A549 (cell line): Measurements from ENCODE around the gene RBM47. TPM values are rescaled to one million over a fixed set of nuclear protein-coding genes. Genes with fewer than 3 reads are reported as not detected.
A peak's percentile ranks its signal among the peaks of the same experiment; 100 is the strongest.

ENCODE experiments used
- ATAC-seq, 2 experiments: fragments of 200-7000 bp in 1 of 2; fragments of >200 bp in 1 of 2; cut with Nextera tagmentation in 1 of 2; cut with Tn5 transposase in 1 of 2; 3 replicates each; pipeline versions ENCODE4 v1.8.0 to v1.9.1; 2018 to 2020; ENCODE audit warnings: mild to moderate bottlenecking in 1 of 2, moderate library complexity in 1 of 2
- CTCF ChIA-PET: fragments of 300-600 bp; sonication (Branson Sonifier 250); formaldehyde crosslinking; extraction: SDS; loops from one replicate; lab custom pipeline; 2021; ENCODE audit warnings: antibody characterized with exemption, inconsistent platforms; lab: Yijun Ruan, JAX
- POLR2A ChIA-PET: fragments of 350-600 bp; formaldehyde crosslinking; extraction: SDS; loops from one replicate; lab custom pipeline; 2021; ENCODE audit warnings: antibody characterized with exemption, inconsistent platforms; lab: Yijun Ruan, JAX
- DNase-seq, 2 experiments: peaks; one replicate each; pipeline versions ENCODE4 v3.0.0 to v3.0.0-alpha.2; 2011 to 2016; ENCODE audit warnings: low read depth in 1 of 2, low spot score in 1 of 2
- FAIRE-seq: peaks from 2 replicates; lab custom pipeline; 2011; peaks lifted over from hg19 to GRCh38; lab: Jason Lieb, UNC
- H3K27ac ChIP-seq, 2 experiments: fragments of >200 bp; sonication (Bioruptor Twin); formaldehyde crosslinking; 3 replicates each; pipeline ENCODE4 v1.5.1; 2016 to 2017
- H3K4me1 ChIP-seq: fragments of >200 bp; sonication (Bioruptor Twin); formaldehyde crosslinking; 3 replicates; pipeline ENCODE4 v1.6.1; 2016
- H3K4me2 ChIP-seq: fragments of >200 bp; sonication (Bioruptor Twin); formaldehyde crosslinking; 3 replicates; pipeline ENCODE4 v1.6.1; 2016
- H3K4me3 ChIP-seq: fragments of >200 bp; sonication (Bioruptor Twin); formaldehyde crosslinking; 3 replicates; pipeline ENCODE4 v1.5.1; 2016
- H3K9me3 ChIP-seq: fragments of >200 bp; sonication (Bioruptor Twin); formaldehyde crosslinking; 3 replicates; pipeline ENCODE4 v1.6.1; 2016
- BHLHE40 ChIP-seq: IDR thresholded peaks from 2 replicates; pipeline ENCODE4 v1.6.1; 2012; ENCODE audit warnings: low read depth, low read length, inconsistent platforms
- CBX2 ChIP-seq: fragments of 200-600 bp; sonication (generic); IDR thresholded peaks from 2 replicates; pipeline ENCODE4 v1.6.1; 2016; ENCODE audit warnings: low read depth, mild to moderate bottlenecking, borderline replicate concordance
- CBX8 ChIP-seq: fragments of 200-600 bp; sonication (generic); IDR thresholded peaks from 2 replicates; pipeline ENCODE4 v1.6.1; 2016
- CEBPB ChIP-seq, 2 experiments: fragments of >200 bp in 1 of 2; sonication (Bioruptor Twin) in 1 of 2; formaldehyde crosslinking in 1 of 2; IDR thresholded peaks; 2 replicates each; pipeline ENCODE4 v1.6.1; 2012 to 2016
- CHD4 ChIP-seq: fragments of 200-600 bp; sonication (generic); IDR thresholded peaks from 2 replicates; pipeline ENCODE4 v1.6.1; 2016; ENCODE audit warnings: antibody characterized with exemption, mild to moderate bottlenecking, borderline replicate concordance
- EHMT2 ChIP-seq: fragments of 200-600 bp; sonication (generic); IDR thresholded peaks from 2 replicates; pipeline ENCODE4 v1.6.1; 2016; ENCODE audit warnings: antibody characterized with exemption, low read depth, mild to moderate bottlenecking, moderate library complexity
- FOSL2 ChIP-seq, 2 experiments: fragments of 450-650 bp in 1 of 2; fragments of >200 bp in 1 of 2; sonication (Bioruptor Twin) in 1 of 2; formaldehyde crosslinking; IDR thresholded peaks; 2 replicates each; pipeline versions ENCODE4 v1.5.0 to v1.6.1; 2016 to 2020; ENCODE audit warnings: mild to moderate bottlenecking in 1 of 2, moderate library complexity in 1 of 2
- HDAC2 ChIP-seq: fragments of 200-600 bp; sonication (generic); IDR thresholded peaks from 2 replicates; pipeline ENCODE4 v1.6.1; 2016
- HEYL ChIP-seq: fragments of 250-450 bp; sonication (Bioruptor Pico); IDR thresholded peaks from 2 replicates; pipeline ENCODE4 v1.8.0; 2021; ENCODE audit warnings: mild to moderate bottlenecking, moderate library complexity
- HOXB13 ChIP-seq: fragments of 250-450 bp; sonication (Bioruptor Pico); IDR thresholded peaks from 2 replicates; pipeline ENCODE4 v1.5.0; 2020; ENCODE audit warnings: low read depth, mild to moderate bottlenecking, moderate library complexity
- KDM5A ChIP-seq: fragments of 200-600 bp; sonication (generic); IDR thresholded peaks from 2 replicates; pipeline ENCODE4 v1.6.1; 2016; ENCODE audit warnings: antibody characterized with exemption, mild to moderate bottlenecking
- MYC ChIP-seq: IDR thresholded peaks from 2 replicates; pipeline ENCODE4 v1.6.1; 2012; ENCODE audit warnings: mild to moderate bottlenecking, inconsistent platforms, low read length, improper control_type of control experiment, borderline replicate concordance
- NFE2L2 ChIP-seq: fragments of 150-350 bp; conservative IDR thresholded peaks from 2 replicates; pipeline ENCODE4 v1.6.1; 2014; ENCODE audit warnings: low read length
- RAD21 ChIP-seq, 2 experiments: fragments of >200 bp in 1 of 2; sonication (Bioruptor Twin) in 1 of 2; formaldehyde crosslinking in 1 of 2; IDR thresholded peaks in 1 of 2; conservative IDR thresholded peaks in 1 of 2; 2 replicates in 1 of 2; 3 replicates in 1 of 2; pipeline ENCODE4 v1.6.1; 2012 to 2018; ENCODE audit warnings: inconsistent platforms in 1 of 2
- RARB ChIP-seq: fragments of 250-450 bp; sonication (Bioruptor Pico); IDR thresholded peaks from 2 replicates; pipeline ENCODE4 v1.8.0; 2021; ENCODE audit warnings: mild to moderate bottlenecking, moderate library complexity
- RFX5 ChIP-seq: fragments of 450-650 bp; IDR thresholded peaks from 2 replicates; pipeline ENCODE4 v1.7.1; 2014; ENCODE audit warnings: antibody characterized with exemption, mild to moderate bottlenecking, moderate library complexity
- SMC3 ChIP-seq: fragments of >200 bp; sonication (Bioruptor Twin); formaldehyde crosslinking; IDR thresholded peaks from 3 replicates; pipeline ENCODE4 v1.6.1; 2018; ENCODE audit warnings: inconsistent platforms
- TFCP2L1 ChIP-seq: fragments of 250-450 bp; sonication (Bioruptor Pico); IDR thresholded peaks from 2 replicates; pipeline ENCODE4 v1.5.0; 2021; ENCODE audit warnings: mild to moderate bottlenecking
- ZC3H11A ChIP-seq: fragments of 450-650 bp; IDR thresholded peaks from 2 replicates; pipeline ENCODE4 v1.6.1; 2014; ENCODE audit warnings: antibody characterized with exemption, mild to moderate bottlenecking
- ZFP36 ChIP-seq: fragments of 450-650 bp; IDR thresholded peaks from 2 replicates; pipeline ENCODE4 v1.6.1; 2014; ENCODE audit warnings: borderline replicate concordance; ENCODE audit not compliant: partially characterized antibody
- ZSCAN20 ChIP-seq: fragments of 250-450 bp; sonication (Bioruptor Pico); IDR thresholded peaks from 2 replicates; pipeline ENCODE4 v1.8.0; 2022; ENCODE audit warnings: mild to moderate bottlenecking, moderate library complexity
- WGBS: methylation state at CpG from one replicate; pipeline ENCODE4 v1.1.6; 2017; ENCODE audit errors: missing lambda C conversion rate; 5-methylcytosine and 5-hydroxymethylcytosine counted together
- polyA plus RNA-seq, 4 experiments: library from polyadenylated mRNA; depleted of rRNA in 3 of 4; stranded (reverse); fragments of >200 nt; fragmentation: RNase III in 1 of 4; extraction: RNeasy Plus Mini Kit Qiagen cat#74134 plus additional on column Dnase treatment in 1 of 4; gene quantifications; 2 replicates in 3 of 4; 3 replicates in 1 of 4; pipeline ENCODE4 v1.2.3, GENCODE V29; 2011 to 2017
- TF ChIP-seq, protein P1 (sequence below): fragments of 250-450 bp; sonication (Bioruptor Pico); IDR thresholded peaks from 2 replicates; pipeline ENCODE4 v1.5.0; 2020; ENCODE audit warnings: low read depth, mild to moderate bottlenecking, moderate library complexity
- TF ChIP-seq, protein P2 (sequence below): IDR thresholded peaks from 2 replicates; pipeline ENCODE4 v1.6.1; 2012

The RBM47 gene
- polyA plus RNA-seq, 2 of the 4 experiments (the other 2 are of a cell fraction) = 38.1 to 43.3 TPM

DNA sequence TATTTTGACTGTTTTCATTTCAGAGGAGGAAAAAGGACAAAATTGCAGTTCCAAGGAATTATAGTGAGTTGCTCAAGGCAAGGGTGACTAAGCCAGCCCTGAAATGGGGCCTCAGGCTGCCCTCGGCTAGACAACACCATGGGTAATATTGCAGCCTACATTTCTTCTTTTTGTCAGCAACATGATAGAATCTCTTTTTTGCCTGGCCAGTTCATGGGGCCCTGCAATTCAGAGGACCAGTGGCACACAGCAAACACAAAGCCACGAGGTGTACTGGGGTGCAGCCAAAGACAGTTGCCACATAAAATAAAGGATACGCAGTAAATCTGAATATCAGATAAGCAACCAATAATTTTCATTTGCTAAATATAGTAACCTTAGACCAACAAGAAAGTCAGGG is 41.8 kb downstream of the RBM47 start:
- peak overlapping the region; percentile 70 to 72 for H3K27ac ChIP-seq
- FAIRE-seq = no peak
- ATAC-seq = peak; percentile 51 to 64; a peak in 4 of 6 replicates

GRCh38 chr4:40587351-40587750 is 42.3 kb downstream of the RBM47 start:
- no peak; a peak in 1 of 6 replicates for ATAC-seq
- POLR2A ChIA-PET = no interaction called here
- H3K4me1 ChIP-seq = peaks cover 59% of the 10 kb centered on the region
- H3K4me2 ChIP-seq = peak overlapping the region; percentile 71
- no peak for FAIRE-seq
- TF ChIP-seq CBX8 = no peak
- no peak for TF ChIP-seq ZFP36
- TF ChIP-seq TFCP2L1 (CRISPR knock-in tag) = no peak
- TF ChIP-seq HDAC2 = no peak
- TF ChIP-seq RAD21 (conservative IDR thresholded peaks at IDR 0.05 in 1 of 2, IDR thresholded peaks at IDR 0.05 in 1 of 2) = no peak
- CTCF ChIA-PET = no interaction called here
- 83% methylated on average over 2 of the region's 2 CpGs for WGBS
- H3K27ac ChIP-seq = peak overlapping the region; percentile 70 to 72
- DNase-seq = no peak
- H3K9me3 ChIP-seq = no peaks in the 10 kb centered on the region
- no peak overlapping the region for H3K4me3 ChIP-seq

More for the DNA sequence above, 41.8 kb downstream of the RBM47 start:
- Histone ChIP-seq H3K4me3 (no peak overlapping the region), H3K4me2 (peak overlapping the region; percentile 71), H3K9me3 (no peaks in the 10 kb centered on the region), H3K4me1 (peaks cover 59% of the 10 kb centered on the region)
- TF ChIP-seq BHLHE40 (no peak), CHD4 (no peak), RFX5 (no peak), KDM5A (no peak), CEBPB (IDR thresholded peaks at IDR 0.05) (peak in 1 of 2 experiments; percentile 11; a peak in 1 of 4 replicates), FOSL2 (IDR thresholded peaks at IDR 0.05) (no peak), FOSL2 (CRISPR knock-in tag; IDR thresholded peaks at IDR 0.05) (peak; percentile 5; the same call in 1 of the 2 replicates)
- ChIA-PET CTCF (no interaction called here), POLR2A (no interaction called here)
- WGBS = 30% methylated on average over 3 of the region's 3 CpGs
- DNase-seq = no peak

- CTCF ChIA-PET = no interaction called here
- H3K4me3 ChIP-seq = no peak overlapping the region
- DNase-seq (no peak), ATAC-seq (peak in 1 of 2 experiments; percentile 31; a peak in 2 of 6 replicates), FAIRE-seq (no peak)
- peaks cover 56% of the 10 kb centered on the region for H3K4me1 ChIP-seq
- H3K9me3 ChIP-seq = no peaks in the 10 kb centered on the region
- H3K4me2 ChIP-seq = peak overlapping the region; percentile 71
- peak overlapping the region; percentile 70 to 72 for H3K27ac ChIP-seq
- 61% methylated on average over 8 of the region's 8 CpGs for WGBS
- POLR2A ChIA-PET = no interaction called here
- TF ChIP-seq, protein P1, sequence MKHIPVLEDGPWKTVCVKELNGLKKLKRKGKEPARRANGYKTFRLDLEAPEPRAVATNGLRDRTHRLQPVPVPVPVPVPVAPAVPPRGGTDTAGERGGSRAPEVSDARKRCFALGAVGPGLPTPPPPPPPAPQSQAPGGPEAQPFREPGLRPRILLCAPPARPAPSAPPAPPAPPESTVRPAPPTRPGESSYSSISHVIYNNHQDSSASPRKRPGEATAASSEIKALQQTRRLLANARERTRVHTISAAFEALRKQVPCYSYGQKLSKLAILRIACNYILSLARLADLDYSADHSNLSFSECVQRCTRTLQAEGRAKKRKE (CRISPR knock-in tag) = no peak
- TF ChIP-seq SMC3 (no peak), RARB (CRISPR knock-in tag) (no peak), MYC (no peak), HEYL (CRISPR knock-in tag) (no peak), EHMT2 (no peak), CHD4 (no peak), CBX2 (no peak), ZC3H11A (no peak)
- TF ChIP-seq, protein P2, sequence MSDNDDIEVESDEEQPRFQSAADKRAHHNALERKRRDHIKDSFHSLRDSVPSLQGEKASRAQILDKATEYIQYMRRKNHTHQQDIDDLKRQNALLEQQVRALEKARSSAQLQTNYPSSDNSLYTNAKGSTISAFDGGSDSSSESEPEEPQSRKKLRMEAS = no peak
These were observed 42.9 kb downstream of the RBM47 start for GRCh38 chr4:40586729-40587128.

- TF ChIP-seq NFE2L2 = no peak
- peak in 1 of 2 experiments; percentile 22; a peak in 1 of 4 replicates for TF ChIP-seq CEBPB (IDR thresholded peaks at IDR 0.05)
- TF ChIP-seq HEYL (CRISPR knock-in tag) = no peak
- TF ChIP-seq HDAC2 = no peak
- no peak for TF ChIP-seq HOXB13 (CRISPR knock-in tag)
- no peak for TF ChIP-seq ZSCAN20 (CRISPR knock-in tag)
- Histone ChIP-seq H3K27ac (peak overlapping the region; percentile 70 to 72), H3K9me3 (no peaks in the 10 kb centered on the region), H3K4me2 (peak overlapping the region; percentile 71), H3K4me3 (no peak overlapping the region), H3K4me1 (peaks cover 61% of the 10 kb centered on the region)
- CTCF ChIA-PET = no interaction called here
- POLR2A ChIA-PET = no interaction called here
- WGBS = 63% methylated on average over 2 of the region's 2 CpGs
- no peak for FAIRE-seq
- no peak for DNase-seq
- ATAC-seq = 0 out of 6 replicates have a peak, but pooled peaks of 1 of the 2 experiments have one; percentile 14
These were observed 43.6 kb downstream of the RBM47 start for GRCh38 chr4:40586034-40586433.
